Suppressor macrophage (primary cell): Measurements from ENCODE around the gene ARHGEF28.

Source experiments
- DNase-seq, 4 experiments: peaks; one replicate each; pipeline ENCODE4 v3.0.0-alpha.2; 2020 to 2022

ARHGEF28 gene

GRCh38 chr5:73623901-73624404 lies 2.0 kb upstream of the ARHGEF28 start:
- DNase-seq: no peak

- no peak for DNase-seq
These were observed 1.1 kb upstream of the ARHGEF28 start for GRCh38 chr5:73624888-73625287.

- peak in 2 of 4 experiments; percentile 6 to 9 for DNase-seq
These were observed 538 bp upstream of the ARHGEF28 start for GRCh38 chr5:73625372-73625943.

- peak in 1 of 4 experiments; percentile 2 for DNase-seq
These were observed 868 bp downstream of the ARHGEF28 start for GRCh38 chr5:73626814-73627313.

GRCh38 chr5:73629456-73629855 lies 3.5 kb downstream of the ARHGEF28 start:
- no peak for DNase-seq

GRCh38 chr5:73630765-73631164 lies 4.8 kb downstream of the ARHGEF28 start:
- no peak for DNase-seq

- no peak for DNase-seq
These were observed 5.5 kb downstream of the ARHGEF28 start for GRCh38 chr5:73631500-73631899.

GRCh38 chr5:73633060-73633459 lies 7.1 kb downstream of the ARHGEF28 start:
- no peak for DNase-seq

GRCh38 chr5:73636408-73636807 lies 10.4 kb downstream of the ARHGEF28 start:
- no peak for DNase-seq

GRCh38 chr5:73637565-73637964 lies 11.6 kb downstream of the ARHGEF28 start:
- DNase-seq: no peak

- DNase-seq: no peak
These were observed 12.5 kb downstream of the ARHGEF28 start for GRCh38 chr5:73638344-73639095.

- peak in 1 of 4 experiments; percentile 9 for DNase-seq
These were observed 14.9 kb downstream of the ARHGEF28 start for GRCh38 chr5:73640861-73641320.

GRCh38 chr5:73641811-73642210 lies 15.8 kb downstream of the ARHGEF28 start:
- DNase-seq: no peak

GRCh38 chr5:73642344-73642743 lies 16.3 kb downstream of the ARHGEF28 start:
- DNase-seq: no peak

- DNase-seq: no peak
These were observed 18.5 kb downstream of the ARHGEF28 start for GRCh38 chr5:73644385-73644963.

GRCh38 chr5:73647721-73648120 lies 21.7 kb downstream of the ARHGEF28 start:
- no peak for DNase-seq

- no peak for DNase-seq
These were observed 22.5 kb downstream of the ARHGEF28 start for GRCh38 chr5:73648515-73648914.

- no peak for DNase-seq
These were observed 23.9 kb downstream of the ARHGEF28 start for GRCh38 chr5:73649926-73650325.

GRCh38 chr5:73652391-73652790 lies 26.4 kb downstream of the ARHGEF28 start:
- no peak for DNase-seq

- DNase-seq: no peak
These were observed 28.3 kb downstream of the ARHGEF28 start for GRCh38 chr5:73654171-73654811.

GRCh38 chr5:73654819-73655318 lies 28.9 kb downstream of the ARHGEF28 start:
- DNase-seq: no peak

- no peak for DNase-seq
These were observed 29.6 kb downstream of the ARHGEF28 start for GRCh38 chr5:73655521-73656160.
